Activated B cell treated with CpG ODN at 0.5 μM for 24 hours (primary cell): ENCODE measurements around the gene CTRB1. TPM values are rescaled to one million over a fixed set of nuclear protein-coding genes. Genes with fewer than 3 reads are reported as not detected.

Experiments
- ATAC-seq: fragments of 200-7000 bp; cut with Tn5 transposase; one replicate; pipeline ENCODE4 v1.10.0; 2021; ENCODE audit warnings: low read depth, mild to moderate bottlenecking, moderate library complexity
- CTCF ChIA-PET: fragments of 350-600 bp; sonication (Branson Sonifier 250); formaldehyde crosslinking; loops from one replicate; lab custom pipeline; 2021; ENCODE audit warnings: antibody characterized with exemption; lab: Charles Lee
- POLR2A ChIA-PET: fragments of 350-600 bp; sonication (Branson Sonifier 250); formaldehyde crosslinking; loops from one replicate; lab custom pipeline; 2021; ENCODE audit warnings: antibody characterized with exemption; lab: Charles Lee
- DNase-seq: peaks from one replicate; pipeline ENCODE4 v3.0.0; 2022
- H3K27ac Mint-ChIP-seq: one replicate; pipeline ENCODE4 v1.8.0; 2020; ENCODE audit warnings: mixed read lengths
- H3K27me3 Mint-ChIP-seq: one replicate; pipeline ENCODE4 v1.8.0; 2021; ENCODE audit warnings: mixed read lengths
- H3K36me3 Mint-ChIP-seq: one replicate; pipeline ENCODE4 v1.8.0; 2021; ENCODE audit warnings: low read depth, mixed read lengths
- H3K4me1 Mint-ChIP-seq: one replicate; pipeline ENCODE4 v1.8.0; 2021; ENCODE audit warnings: mixed read lengths
- H3K4me3 Mint-ChIP-seq: one replicate; pipeline ENCODE4 v1.8.0; 2020; ENCODE audit warnings: mild to moderate bottlenecking, mixed read lengths
- H3K9me3 Mint-ChIP-seq: one replicate; pipeline ENCODE4 v1.8.0; 2020; ENCODE audit warnings: mixed read lengths
- intact Hi-C: fragments of 100-400 bp; cut with micrococcal nuclease; formaldehyde crosslinking; loops from one replicate; pipeline ENCODE4 v1.15.1; 2024
- total RNA-seq: library from RNA; stranded (reverse); gene quantifications from 2 replicates; pipeline ENCODE4 v1.2.3, GENCODE V29; 2022
- TF ChIP-seq, protein P1 (sequence below): fragments of 200-600 bp; IDR thresholded peaks from one replicate; pipeline ENCODE4 v1.8.0; 2022; ENCODE audit warnings: antibody characterized with exemption, mild to moderate bottlenecking

CTRB1 gene
- total RNA-seq, 1 donor from 2014 or later: not detected

DNA sequence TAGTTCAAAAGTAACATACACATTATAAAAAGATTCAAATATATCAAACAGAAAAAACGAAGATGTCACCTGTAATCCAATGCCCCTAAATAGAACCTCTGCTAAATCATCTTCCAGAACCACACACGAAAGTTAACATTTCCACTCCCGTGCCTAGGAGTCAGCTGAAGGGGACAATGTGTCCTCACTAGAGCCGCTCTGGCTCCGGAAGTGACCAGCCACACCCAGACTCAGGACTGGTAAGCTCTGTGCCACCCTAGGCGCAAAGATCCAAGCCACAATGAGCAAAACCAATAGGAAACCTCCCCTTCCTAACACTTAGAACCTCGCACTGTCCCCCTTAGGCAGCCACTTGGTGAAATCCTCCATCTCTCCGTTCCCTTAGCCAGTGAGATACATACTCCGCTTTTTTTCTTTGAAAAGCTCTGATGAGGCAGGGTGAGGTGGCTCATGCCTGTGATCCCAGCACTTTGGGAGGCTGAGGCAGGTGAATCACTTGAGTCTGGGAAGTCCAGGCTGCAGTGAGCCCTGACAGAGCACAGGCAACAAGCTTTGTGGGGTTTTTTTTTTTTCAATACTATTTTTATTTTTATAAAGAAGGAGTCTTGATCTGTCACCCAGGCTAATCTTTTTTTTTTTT lies 11.8 kb downstream of the CTRB1 start:
- Mint-ChIP-seq H3K27me3 (peaks cover 46% of the 10 kb centered on the region), H3K36me3 (no peaks in the 10 kb centered on the region), H3K9me3 (no peaks in the 10 kb centered on the region), H3K4me1 (peaks cover 2% of the 10 kb centered on the region), H3K4me3 (no peak overlapping the region), H3K27ac (no peak overlapping the region)
- ATAC-seq (no peak), DNase-seq (no peak)
- intact Hi-C loops: loop anchor here (5.0 to 10.0 kb wide), 3 partner anchors 33 to 324 kb away; partner anchors contain the start of gene TMEM231
- CTCF ChIA-PET: interaction anchor here (5.0 kb wide), 1 partner anchor 155 kb away, joined by 97 read pairs; no protein-coding TSS in a partner anchor
- TF ChIP-seq, protein P1, sequence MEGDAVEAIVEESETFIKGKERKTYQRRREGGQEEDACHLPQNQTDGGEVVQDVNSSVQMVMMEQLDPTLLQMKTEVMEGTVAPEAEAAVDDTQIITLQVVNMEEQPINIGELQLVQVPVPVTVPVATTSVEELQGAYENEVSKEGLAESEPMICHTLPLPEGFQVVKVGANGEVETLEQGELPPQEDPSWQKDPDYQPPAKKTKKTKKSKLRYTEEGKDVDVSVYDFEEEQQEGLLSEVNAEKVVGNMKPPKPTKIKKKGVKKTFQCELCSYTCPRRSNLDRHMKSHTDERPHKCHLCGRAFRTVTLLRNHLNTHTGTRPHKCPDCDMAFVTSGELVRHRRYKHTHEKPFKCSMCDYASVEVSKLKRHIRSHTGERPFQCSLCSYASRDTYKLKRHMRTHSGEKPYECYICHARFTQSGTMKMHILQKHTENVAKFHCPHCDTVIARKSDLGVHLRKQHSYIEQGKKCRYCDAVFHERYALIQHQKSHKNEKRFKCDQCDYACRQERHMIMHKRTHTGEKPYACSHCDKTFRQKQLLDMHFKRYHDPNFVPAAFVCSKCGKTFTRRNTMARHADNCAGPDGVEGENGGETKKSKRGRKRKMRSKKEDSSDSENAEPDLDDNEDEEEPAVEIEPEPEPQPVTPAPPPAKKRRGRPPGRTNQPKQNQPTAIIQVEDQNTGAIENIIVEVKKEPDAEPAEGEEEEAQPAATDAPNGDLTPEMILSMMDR: no peak
- POLR2A ChIA-PET: no interaction called here

DNA sequence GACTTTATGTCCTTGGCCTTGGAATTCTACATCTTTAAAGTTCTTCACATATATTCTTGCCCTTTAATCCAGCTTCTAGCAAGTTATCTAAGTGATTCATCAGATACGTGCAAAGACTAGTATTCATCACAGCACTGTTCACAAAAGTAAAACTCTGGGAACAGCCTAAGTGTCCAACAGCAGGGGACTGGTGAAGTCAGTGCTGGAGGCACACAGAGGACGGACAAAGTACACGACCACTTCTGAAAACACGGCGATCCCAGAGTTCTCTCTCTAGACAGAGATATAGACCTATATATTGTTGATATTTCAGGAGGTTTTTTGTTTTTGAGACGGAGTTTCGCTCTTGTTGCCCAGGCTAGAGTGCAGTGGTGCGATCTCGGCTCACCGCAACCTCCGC lies 12.8 kb downstream of the CTRB1 start:
- H3K4me1 Mint-ChIP-seq: peaks cover 2% of the 10 kb centered on the region
- no peak overlapping the region for H3K27ac Mint-ChIP-seq
- H3K4me3 Mint-ChIP-seq: no peak overlapping the region
- ChIA-PET POLR2A (no interaction called here), CTCF (interaction anchor here (0.7 to 5.0 kb wide), 2 partner anchors 149 to 154 kb away, joined by 3 to 97 read pairs; no protein-coding TSS in a partner anchor)
- TF ChIP-seq, protein P1: no peak
- no peaks in the 10 kb centered on the region for H3K9me3 Mint-ChIP-seq
- H3K36me3 Mint-ChIP-seq: no peaks in the 10 kb centered on the region
- ATAC-seq: no peak
- intact Hi-C loops: loop anchor here (5.0 to 10.0 kb wide), 3 partner anchors 34 to 323 kb away; partner anchors contain the start of gene TMEM231
- DNase-seq: no peak
- peaks cover 51% of the 10 kb centered on the region for H3K27me3 Mint-ChIP-seq

DNA sequence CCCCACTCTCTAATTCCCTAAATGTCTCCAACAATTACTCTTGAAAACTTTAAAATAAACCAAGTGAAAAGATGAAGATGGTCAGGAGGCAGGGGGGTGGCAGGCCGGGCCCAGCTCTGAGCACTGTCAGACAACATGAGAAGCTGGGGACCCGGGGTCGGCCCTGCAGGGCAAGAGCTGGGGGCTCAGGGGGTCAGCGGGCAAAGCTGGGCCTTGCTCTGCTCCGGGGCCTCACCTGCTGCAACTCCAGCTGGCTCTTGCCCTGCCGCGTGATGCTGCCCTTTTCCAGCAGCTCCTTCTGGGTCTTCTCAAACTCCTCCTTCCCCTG lies 14.8 kb downstream of the CTRB1 start:
- H3K36me3 Mint-ChIP-seq: no peaks in the 10 kb centered on the region
- peaks cover 2% of the 10 kb centered on the region for H3K4me1 Mint-ChIP-seq
- DNase-seq: no peak
- ChIA-PET POLR2A (interaction anchor here (0.6 to 0.8 kb wide), 2 partner anchors 34 to 147 kb away, joined by 3 to 10 read pairs; no protein-coding TSS in a partner anchor), CTCF (interaction anchor here (0.6 to 5.0 kb wide), 21 partner anchors 12 to 533 kb away, joined by 3 to 97 read pairs (median 5); no protein-coding TSS in a partner anchor)
- H3K27ac Mint-ChIP-seq: no peak overlapping the region
- TF ChIP-seq, protein P1: no peak
- no peak overlapping the region for H3K4me3 Mint-ChIP-seq
- peaks cover 45% of the 10 kb centered on the region for H3K27me3 Mint-ChIP-seq
- H3K9me3 Mint-ChIP-seq: no peaks in the 10 kb centered on the region
- intact Hi-C loops: loop anchor here (1.0 to 10.0 kb wide), 4 partner anchors 34 to 531 kb away; partner anchors contain the start of gene TMEM231
- ATAC-seq: no peak

DNA sequence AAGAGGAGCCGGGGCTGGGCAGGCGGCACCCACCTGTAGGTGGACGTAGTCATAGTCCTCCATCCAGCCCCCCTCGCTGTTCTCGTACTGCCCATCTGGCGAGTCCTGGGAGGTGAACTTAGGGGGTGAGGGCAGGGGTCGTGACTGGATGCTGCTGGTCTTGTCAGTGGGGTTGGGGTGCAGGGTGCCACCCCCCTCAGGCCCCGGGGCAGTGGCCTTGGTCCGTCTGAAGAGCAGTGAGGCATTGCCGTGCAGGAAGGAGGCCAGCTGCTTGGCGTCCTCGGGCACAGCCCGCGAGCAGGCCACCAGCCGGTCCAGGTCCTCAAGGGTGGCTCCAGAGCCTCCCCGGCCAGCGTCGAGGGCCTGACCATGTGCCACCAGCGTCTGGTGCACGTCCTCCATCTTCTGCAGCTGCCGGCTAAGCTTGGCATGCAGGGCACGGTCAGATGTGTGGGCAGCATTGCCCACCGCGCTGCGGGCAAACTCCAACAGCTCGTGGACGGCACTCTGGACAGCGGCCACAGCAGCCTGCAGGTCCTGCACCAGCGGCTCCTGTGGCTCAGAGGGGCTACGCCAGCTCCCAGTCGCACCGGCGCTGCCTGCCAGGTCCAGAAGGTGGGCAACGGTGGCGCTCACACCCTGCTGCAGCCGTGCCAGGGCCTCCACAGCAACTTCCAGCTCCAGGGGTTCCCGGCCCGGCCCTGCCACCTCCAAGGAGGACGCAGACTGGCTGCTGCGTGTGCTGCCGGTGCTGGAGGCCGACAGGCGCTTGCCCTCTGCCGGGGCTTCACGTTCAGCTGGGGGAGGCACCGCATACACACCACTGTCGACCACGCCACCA lies 16.3 kb downstream of the CTRB1 start:
- H3K4me3 Mint-ChIP-seq: no peak overlapping the region
- ATAC-seq: no peak
- peaks cover 47% of the 10 kb centered on the region for H3K27me3 Mint-ChIP-seq
- no peak overlapping the region for H3K27ac Mint-ChIP-seq
- H3K4me1 Mint-ChIP-seq: peaks cover 2% of the 10 kb centered on the region
- CTCF ChIA-PET: interaction anchor here (0.7 to 5.0 kb wide), 11 partner anchors 29 to 531 kb away, joined by 3 to 97 read pairs (median 8); no protein-coding TSS in a partner anchor
- TF ChIP-seq, protein P1: no peak
- H3K9me3 Mint-ChIP-seq: no peaks in the 10 kb centered on the region
- POLR2A ChIA-PET: no interaction called here
- no peaks in the 10 kb centered on the region for H3K36me3 Mint-ChIP-seq
- no peak for DNase-seq
- intact Hi-C loops: loop anchor here (1.0 to 10.0 kb wide), 5 partner anchors 32 to 320 kb away; partner anchors contain the start of gene TMEM231
